Femur (tissue), 1 donor: Measurements from ENCODE around the gene B3GALT5.
"Not testable (repeated sequence)": the region's sequence is repeated elsewhere in the genome, so short reads cannot be mapped to it uniquely, and the experiment has no call there.

Source experiments
- DNase-seq: peaks from one replicate; pipeline ENCODE4 v3.0.0-alpha.2; 2017

Gene B3GALT5

DNA sequence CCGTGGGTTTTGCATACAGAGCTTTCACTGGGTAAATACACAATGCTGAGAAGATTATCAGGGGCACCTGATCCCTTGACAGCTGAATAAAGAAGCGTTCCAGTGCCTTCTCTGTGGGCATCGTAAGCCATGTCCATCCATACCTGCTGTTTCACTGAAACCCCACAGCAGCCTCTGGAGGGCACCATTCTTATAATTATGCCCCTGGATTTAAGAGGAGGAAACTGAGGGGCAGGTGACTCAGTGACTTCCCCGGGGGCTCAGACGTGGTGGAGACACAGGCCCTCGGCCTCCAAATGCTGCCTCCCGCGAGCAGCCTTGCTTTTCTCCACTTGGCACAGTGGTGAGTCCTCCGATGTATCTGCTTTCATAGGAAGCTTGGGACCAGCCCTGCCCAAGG is 56.7 kb downstream of the B3GALT5 start:
- DNase-seq, result no peak

DNA sequence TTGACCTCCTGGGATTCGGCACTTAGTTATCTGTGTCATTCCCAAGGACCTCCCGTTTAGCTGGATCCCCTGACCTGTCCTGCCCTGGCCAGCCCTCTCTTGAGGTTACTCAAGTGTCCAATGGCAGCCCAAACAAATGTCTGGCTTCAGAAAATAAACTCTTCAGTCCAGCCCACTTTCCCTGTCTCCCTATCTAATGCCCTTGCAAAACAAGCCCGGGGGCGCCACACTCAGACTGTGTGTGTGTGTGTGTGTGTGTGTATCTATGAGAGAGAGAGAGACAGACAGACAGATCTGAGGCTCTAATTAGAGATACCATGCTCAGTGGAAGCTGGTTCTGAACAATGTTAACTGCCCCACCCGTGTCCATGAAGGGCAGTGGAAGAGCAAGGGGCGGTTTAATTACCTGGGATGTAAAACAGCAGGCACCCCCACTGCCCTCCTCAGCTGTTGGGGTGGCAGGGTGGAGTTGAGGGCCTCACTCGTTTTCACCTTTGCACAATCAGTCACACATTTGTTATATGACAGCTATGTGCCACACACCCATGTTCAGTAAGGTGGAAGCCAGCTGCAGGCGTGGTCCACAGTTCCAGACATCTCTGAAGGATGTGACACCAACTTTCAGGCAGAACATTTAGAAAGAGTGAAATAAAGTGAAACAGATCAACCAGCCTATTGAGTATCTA is 57.4 kb downstream of the B3GALT5 start:
- DNase-seq, result no peak

DNA sequence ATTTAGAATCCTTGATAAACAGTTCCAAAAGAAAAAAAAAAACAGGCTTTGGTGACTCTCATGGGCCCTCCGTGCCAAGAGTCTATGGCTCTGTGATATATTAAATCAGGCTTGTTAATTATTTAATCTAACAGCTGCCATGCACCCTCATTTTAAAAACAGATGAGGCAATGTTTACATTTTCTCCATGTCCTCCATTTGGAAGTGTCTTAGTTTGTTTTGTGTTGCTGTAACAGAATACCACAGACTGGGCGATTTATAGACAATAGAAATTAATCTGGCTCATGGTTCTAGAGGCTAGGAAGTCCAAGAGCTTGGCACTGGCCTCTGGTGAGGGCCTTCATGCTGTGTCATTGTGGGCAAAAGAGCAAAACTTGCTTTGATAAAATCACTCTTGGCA is 58.0 kb downstream of the B3GALT5 start:
- DNase-seq, result no peak

DNA sequence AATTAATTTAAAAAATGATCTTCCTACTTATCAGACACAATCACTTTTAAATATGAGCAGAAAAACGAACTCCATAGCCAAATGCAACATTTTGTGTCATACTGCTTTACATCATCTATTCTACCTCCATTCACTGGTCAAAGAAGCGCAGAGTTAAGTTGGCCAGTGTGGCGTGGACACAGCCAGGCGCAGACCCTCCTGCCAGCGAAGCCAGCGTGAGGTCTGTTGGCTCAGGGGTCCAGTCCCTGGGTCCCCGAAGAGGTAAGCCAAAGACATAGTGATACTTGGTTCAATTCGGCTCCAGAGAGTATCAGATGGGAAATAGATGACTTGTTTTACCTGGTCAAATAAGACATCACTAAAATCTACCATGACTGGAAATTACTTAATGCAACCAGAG is 59.2 kb downstream of the B3GALT5 start:
- DNase-seq, result no peak

DNA sequence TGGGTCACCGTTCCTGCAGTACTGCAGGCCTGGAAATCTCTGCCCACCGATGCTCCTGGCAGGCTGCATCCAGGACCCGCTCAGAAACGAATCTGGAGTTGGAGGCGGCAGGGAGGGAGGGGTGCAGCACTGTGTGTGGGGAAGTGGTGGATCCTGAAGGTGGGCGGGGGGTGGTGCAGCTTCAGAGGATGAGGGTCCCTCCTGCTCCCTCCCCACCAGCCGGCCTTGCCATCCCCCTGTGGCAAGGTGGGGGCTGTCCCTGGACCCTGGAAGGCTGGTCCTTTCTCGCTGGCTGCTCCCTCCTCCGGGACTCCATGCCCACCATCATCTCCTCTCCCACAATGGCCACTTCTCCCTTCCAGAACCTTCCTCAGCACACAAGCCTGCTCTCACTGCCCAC is 60.4 kb downstream of the B3GALT5 start:
- DNase-seq, result no peak

DNA sequence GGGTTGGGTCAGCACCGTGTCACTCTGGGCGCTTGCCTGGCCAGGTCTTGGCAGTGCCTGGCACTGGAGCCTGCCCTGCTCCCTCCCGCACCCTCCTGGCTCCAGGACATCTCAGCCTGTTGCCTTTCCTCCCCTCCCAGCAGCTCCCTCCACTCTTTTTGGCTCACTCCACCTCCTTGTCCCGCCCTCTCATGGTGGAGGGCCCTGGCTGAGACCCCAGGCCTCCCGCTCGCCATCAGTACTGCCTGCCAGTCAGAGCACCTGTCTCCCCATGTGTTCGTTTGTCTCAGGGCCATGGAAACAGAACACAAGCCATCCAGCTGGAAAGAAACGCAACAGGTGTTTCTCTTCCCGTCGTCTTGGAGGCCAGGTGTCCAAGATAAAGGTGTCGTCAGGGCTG is 61.0 kb downstream of the B3GALT5 start:
- no peak for DNase-seq

DNA sequence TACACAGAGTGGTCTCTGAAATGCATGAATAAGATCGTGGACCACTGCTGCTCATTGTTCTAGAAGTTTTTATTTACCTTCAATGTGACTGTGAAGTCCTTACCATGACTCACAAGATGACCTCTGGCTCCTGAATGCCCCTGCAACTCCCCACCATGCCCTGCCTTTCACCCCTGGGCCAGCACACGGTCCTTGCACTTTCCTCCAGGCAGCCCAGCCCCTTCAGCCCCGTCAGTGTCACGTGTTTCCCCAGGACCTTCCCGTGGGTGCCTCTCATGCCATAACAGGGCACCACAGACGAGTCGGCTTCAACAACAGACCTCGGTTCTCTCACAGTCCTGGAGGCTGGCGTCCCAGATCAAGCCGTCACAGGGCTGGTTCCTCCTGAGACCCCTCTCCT is 62.1 kb downstream of the B3GALT5 start:
- no peak for DNase-seq

DNA sequence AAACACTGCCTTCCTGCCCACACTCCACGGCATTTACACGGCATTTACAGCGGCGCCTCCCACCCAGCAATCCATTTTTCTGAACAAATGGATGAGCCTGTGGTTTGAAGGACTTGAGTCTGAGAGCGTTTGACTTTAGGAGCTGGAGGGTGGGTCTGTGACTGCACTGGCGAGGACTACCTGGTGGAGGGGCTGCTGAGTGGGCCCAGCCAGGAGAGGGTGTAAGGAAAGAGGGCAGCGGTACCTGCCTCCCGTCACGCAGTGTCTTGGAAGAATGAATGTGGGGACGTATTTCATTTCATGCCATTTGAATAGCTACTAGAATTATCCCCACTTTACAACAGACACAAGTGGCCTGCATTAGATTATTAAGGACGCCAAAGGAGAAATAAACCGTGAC is 62.9 kb downstream of the B3GALT5 start:
- no peak for DNase-seq

DNA sequence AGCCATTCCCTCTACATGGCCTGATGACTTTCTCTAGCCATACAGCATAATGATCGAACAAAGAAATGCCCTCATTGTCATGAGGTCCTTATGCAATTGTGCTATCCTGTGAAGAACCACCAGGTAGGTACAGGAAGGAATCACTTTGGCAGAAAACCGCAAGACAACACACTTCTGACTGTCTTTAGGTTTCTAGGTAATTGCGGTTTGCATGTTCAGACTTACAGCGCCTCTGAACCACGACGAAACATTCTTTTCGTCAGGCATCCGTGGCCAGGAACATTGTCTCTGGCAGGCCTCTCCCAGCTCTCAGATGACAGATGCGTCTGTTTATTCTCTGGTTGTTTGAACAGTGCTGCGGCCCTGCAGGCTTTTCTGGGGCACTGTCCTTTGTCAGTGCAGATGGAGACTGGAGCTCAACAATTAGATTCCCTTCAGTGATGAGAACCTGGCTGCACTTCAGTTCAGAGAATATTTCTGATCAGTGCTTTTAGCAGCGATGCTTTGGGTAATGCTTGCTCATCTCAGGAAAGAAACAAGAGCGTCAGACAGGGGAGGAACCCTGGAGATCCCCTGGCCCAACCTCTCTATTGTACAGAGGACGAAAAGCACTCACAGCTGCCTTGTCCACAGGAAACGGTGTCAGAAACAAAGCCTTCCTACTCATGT is 63.4 kb downstream of the B3GALT5 start:
- peak; percentile 42 for DNase-seq

DNA sequence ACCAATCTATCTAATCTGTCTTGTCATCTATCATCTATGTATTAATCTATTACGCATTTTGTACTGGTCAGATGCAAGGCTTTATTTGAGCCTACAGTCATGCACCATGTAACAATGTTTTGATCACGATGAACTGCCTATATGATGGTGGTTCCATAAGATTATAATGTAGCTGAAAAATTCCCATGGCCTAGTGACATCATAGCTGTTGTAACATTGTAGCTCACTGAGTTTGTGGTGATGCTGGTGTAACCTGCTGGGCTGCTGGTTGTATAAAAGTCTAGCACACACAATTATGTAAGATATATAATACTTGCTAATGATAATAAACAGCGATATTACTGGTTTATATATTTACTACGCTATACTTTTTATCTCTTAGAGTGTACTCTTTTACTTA is 67.5 kb downstream of the B3GALT5 start:
- DNase-seq, result no peak

DNA sequence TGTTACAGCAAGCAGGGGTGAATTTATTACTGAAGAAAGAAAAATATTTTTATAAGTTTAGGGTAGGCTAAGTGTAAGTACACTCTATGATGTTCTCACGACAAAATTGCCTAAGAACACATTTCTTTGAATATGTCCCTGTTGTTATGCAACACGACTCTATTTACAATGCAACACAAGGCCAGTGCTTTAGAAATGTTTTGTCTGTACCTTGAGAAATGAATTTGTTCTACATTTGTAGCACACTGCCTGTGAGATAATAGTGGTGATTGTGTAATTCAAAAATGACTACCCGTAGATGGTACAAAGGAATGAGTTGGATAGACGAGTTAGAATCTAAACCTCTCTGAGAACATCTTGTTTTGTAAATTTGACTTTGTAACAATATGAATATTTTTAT is 68.5 kb downstream of the B3GALT5 start:
- no peak for DNase-seq

DNA sequence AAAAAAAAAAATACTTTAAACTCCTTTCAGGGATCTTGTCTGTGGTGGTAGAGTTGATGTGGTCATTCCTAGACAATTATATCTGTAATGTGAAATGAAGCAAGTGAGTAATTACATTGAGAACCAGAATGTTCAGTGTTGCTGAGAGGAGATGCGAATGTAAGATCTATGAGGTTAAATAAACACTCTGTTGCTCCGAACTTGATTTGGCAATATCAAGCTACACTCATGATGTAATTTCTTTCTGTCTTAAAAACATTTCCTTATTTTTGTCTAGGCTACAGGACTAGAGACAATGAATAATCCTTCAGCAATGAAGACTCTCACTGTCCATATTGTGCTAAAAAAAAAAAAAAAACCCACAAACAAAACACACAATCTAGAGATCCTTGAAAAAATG is 69.1 kb downstream of the B3GALT5 start:
- no peak for DNase-seq

DNA sequence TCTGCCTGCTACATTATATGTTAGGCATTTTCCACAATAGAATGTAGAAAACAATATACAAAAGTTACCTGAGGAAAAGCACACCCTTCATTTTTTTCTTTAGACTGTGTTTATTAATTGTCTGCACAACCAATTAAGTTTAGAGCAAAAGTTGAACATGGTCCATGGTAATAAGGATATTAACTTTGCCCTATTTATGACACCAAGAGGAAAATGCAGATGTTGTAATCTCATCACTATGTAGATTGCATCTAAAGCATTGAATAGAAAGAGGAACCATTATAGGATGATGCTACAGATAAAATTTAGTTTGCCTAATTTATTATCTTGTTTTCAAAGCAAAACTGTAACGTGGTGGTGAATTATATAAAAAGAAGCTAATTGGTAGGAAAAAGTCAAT is 72.5 kb downstream of the B3GALT5 start:
- no peak for DNase-seq

DNA sequence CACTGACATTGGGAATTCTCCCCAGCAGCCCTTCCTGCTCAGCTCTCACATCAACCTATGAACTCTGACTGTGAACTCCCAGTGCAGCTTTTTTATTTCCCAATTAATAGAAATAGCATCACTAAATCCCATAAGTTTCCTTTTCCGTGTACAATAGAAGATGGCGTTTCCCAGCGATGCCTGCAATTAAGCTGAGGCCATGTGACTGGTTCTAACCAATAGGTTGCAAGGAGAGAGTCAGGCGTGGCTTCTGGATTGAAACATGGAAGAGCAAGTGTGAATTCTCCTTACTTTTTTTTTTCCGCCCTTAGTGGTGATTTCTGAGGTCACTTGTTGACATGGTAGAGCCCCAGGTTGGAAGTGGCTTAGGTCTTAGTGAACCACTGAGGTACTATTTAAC is 73.3 kb downstream of the B3GALT5 start:
- DNase-seq, result no peak

DNA sequence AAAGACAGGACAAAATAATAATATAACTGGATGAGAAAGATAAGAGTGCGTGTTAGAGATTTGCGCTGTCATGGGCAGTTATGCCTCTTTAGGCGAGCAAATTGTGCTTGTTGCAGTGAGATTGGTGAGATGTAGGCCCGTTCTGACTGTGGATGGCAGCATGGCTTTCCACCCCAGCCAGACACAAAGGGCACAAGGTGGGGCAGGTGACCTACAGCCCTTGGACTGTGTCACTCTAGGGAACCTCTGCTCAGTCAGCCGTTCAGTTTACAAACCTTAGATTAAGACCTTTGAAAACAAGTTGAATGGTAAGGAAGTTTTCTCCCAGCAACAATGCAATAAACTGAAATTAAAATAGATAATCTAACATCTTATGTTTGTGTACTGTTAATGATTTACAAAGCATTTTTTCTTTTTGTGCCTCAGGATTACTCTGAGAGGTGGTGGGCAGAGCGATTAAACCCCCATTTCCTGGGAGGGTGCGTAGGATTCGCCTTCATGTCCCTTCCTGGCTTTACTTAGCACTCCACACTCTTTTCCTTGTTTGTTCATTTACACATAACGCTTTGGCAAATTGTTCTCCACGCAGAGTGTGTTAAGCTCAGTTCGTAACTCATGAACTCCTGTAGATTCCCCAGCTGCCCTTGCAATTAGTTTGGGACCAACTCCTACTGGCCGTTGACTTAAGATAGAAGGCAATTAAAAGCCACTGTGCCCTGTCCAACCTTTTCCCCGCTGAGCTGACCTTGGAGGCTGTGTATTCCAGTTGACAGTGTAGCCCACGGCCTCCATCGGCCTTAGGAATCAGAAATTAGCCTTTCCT is 74.1 kb downstream of the B3GALT5 start:
- DNase-seq, result no peak

DNA sequence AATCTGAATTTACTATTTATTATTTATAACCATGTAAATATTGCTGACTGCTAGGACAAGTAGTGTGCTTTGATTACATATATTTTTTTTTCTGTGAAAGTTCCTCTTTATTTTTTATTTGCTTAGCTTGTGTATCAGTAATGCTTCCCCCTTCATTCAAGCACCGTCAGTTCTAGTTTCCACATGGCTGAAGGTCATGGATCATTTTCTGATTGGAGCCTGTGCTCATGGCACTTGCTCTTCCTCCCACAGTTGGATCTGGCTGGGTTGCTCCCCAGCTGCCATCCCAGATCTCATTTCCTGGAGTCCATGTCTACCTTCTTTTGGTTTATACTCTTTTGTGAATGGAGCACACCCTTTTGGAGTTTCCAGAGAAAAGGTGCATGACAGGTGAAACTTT is 75.3 kb downstream of the B3GALT5 start:
- DNase-seq, result no peak

DNA sequence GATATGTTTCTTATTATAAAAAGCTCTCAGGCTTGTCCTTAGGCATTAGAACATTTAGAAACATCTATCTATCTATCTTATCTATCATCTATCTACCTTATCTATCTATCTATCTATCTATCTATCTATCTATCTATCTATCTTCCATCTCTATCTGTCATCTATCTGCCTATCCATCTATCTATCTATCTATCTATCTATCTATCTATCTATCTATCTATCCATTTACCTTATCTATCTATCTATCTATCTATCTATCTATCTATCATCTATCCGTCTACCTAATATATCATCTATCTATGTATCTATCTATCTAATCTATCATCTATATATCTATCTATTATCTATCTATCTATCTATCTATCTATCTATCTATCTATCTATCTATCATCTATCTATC is 77.1 kb downstream of the B3GALT5 start:
- DNase-seq, result not testable (repeated sequence)

DNA sequence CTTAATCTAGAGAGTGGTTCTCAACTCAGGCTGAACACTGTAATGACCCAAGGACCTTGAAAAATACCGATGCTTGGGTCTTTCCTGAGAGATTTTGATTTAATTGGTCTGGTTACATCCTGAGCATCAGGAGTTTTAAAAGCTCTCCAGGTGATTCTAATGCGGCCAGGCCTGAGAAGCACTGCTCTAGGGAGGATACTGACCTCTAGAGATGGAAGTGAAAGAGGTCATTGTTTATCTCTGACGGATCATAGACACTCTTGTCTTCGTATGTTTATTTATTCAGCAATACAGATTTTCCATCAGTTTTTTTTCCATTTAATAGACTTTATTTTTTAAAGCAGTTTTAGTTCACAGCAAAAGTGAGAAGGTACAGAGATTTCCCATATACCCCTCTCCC is 77.7 kb downstream of the B3GALT5 start:
- no peak for DNase-seq

DNA sequence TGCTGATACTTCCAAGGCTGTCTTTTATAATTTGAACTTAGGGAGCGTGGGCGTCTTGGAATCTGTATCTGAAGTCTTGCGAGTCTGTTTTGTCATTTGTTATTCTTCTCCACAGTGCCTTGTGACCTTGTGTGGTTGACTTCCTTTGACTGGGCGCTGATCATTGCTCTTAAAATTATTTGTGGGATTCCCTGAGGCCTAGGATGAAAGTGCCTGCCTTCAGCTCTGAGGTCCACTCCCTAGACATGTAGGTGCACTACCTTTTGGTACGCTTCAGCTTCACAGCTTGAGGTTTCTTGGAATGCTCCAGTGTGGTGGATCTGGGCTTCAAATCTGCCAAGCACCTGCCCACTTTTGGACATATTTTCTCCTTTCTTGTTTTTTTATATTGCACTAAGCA is 82.0 kb downstream of the B3GALT5 start:
- DNase-seq, result no peak

DNA sequence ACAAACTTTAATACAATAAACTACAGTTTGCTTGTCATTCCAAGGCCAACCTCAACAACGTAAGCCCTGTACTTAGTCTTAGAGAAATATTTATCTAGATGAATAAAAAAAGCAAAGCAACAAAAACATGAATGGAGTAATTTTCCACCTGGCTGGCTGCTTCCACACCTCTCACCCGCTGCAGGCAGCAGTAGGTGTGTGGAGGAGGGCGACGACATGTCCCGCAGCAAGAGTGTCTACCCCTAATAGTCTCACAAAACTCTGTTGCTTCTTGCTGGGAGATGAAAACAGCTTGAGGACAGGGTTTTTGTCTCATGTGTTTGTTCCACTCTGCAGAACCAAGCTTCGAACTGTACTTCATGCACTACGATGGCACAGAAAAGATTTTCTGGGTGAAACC is 83.5 kb downstream of the B3GALT5 start:
- no peak for DNase-seq

DNA sequence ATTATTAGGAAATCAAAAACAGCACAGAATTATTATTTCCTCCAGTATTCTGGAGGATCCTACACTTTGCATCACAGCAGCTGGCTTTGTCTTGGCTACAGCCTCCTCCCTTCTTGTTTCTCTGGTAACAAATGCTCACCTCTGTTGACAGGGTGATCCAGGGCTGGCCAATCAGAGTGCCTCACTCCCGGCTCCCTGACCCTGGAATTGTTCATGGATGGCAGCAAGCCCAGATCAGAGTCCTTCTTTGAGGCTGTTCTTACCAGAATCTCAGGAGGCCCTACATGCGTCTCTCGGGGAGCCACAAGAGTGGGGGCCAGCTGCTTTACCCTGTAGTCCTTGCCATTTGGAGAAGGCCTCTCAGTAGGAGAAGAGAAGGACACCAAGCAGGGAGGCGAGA is 83.9 kb downstream of the B3GALT5 start:
- no peak for DNase-seq

DNA sequence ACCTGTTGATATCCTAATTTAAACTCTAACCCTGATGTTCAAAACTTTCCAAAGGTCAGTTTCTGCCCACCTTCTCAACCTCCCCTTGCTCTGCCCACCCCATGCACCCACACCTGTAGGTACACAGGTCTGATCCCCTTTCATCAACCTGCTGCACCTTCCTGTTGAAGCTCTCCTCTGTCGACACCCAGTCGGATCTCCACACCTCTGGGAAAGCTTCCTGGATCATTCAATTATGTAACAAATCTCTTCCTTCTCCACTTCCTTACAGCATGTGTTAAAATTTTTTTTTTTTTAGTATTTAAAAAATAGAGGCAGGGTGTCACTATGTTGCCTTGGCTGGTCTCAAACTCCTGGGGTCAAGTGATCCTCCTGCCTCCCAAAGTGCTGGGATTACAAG is 87.6 kb downstream of the B3GALT5 start:
- no peak for DNase-seq

DNA sequence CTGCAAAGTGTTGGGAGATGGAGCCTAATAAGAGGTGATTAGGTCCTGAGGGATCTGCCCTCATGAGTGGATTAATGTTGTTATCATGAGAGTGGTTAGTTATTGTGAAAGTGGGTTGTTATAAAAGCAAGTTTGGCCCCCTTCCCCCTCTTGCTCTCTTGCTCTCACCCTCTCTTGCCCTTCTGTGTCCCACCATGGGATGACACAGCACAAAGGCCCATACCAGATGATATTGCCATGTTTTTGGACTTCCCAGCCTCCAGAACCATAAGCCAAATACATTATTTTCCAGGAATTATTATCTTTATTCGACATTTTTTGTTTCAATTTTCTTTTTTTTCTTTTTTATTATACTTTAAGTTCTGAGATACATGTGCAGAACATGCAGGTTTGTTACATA is 90.8 kb downstream of the B3GALT5 start:
- no peak for DNase-seq

DNA sequence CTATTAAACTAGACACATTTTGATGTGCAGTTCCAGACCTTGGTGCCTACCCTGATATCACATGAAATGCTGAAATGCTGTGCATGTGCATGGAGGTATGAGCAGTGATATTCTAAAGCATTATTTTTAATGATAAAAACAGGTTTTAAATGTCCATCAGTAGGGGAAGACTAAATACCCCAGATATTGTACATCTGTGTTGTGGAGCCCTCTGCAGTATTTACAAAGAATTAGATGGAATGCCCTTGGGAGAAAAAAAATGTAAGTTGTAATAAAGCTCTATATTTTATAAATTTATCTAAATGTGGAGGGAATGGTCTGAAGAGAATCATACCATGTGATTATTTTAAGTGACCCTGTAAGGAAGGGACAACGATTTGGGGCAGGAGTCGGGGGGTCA is 93.1 kb downstream of the B3GALT5 start:
- DNase-seq, result no peak
